GM12878 (cell line): ENCODE results near the gene OLFM2. TPM values are rescaled to one million over a fixed set of nuclear protein-coding genes. Genes with fewer than 3 reads are reported as not detected.

ENCODE experiments used
- BCL3 ChIP-seq: IDR thresholded peaks from 2 replicates; pipeline ENCODE4 v1.6.1; 2011; ENCODE audit warnings: borderline replicate concordance, low read depth, mild to moderate bottlenecking, moderate library complexity, low read length; ENCODE audit not compliant: insufficient read depth, poor library complexity, severe bottlenecking
- CUX1 ChIP-seq: IDR thresholded peaks from 2 replicates; pipeline ENCODE4 v1.6.1; 2012; ENCODE audit warnings: improper control_type of control experiment, low read depth, low read length; ENCODE audit not compliant: insufficient replicate concordance
- EZH2 ChIP-seq: IDR thresholded peaks from 2 replicates; pipeline ENCODE4 v1.6.1; 2012; ENCODE audit warnings: low read depth, mild to moderate bottlenecking, control low read depth, inconsistent platforms, low read length, borderline replicate concordance; ENCODE audit not compliant: control insufficient read depth
- MEF2B ChIP-seq: fragments of 450-650 bp; IDR thresholded peaks from 2 replicates; pipeline ENCODE4 v1.6.1; 2018; ENCODE audit warnings: mild to moderate bottlenecking, moderate library complexity; ENCODE audit not compliant: partially characterized antibody, poor library complexity, severe bottlenecking
- MTA3 ChIP-seq: IDR thresholded peaks from 2 replicates; pipeline ENCODE4 v1.6.1; 2012; ENCODE audit warnings: low read length, inconsistent platforms, borderline replicate concordance
- MXI1 ChIP-seq: fragments of 150-350 bp; IDR thresholded peaks from 2 replicates; pipeline ENCODE4 v1.6.1; 2011; ENCODE audit warnings: low read depth, mild to moderate bottlenecking, inconsistent platforms, low read length, improper control_type of control experiment
- NR2C1 ChIP-seq: fragments of 450-650 bp; IDR thresholded peaks from 2 replicates; pipeline ENCODE4 v1.6.1; 2017; ENCODE audit warnings: antibody characterized with exemption, mild to moderate bottlenecking, moderate library complexity
- NR2F1 ChIP-seq: fragments of 450-650 bp; conservative IDR thresholded peaks from 2 replicates; pipeline ENCODE4 v1.6.1; 2017; ENCODE audit warnings: mild to moderate bottlenecking
- PML ChIP-seq: IDR thresholded peaks from 2 replicates; pipeline ENCODE4 v1.6.1; 2012; ENCODE audit warnings: low read length, inconsistent platforms
- POLR2AphosphoS2 ChIP-seq: IDR thresholded peaks from 2 replicates; pipeline ENCODE4 v1.6.1; 2011; ENCODE audit warnings: low read depth, mild to moderate bottlenecking, low read length, improper control_type of control experiment, moderate library complexity
- POU2F2 ChIP-seq: IDR thresholded peaks from 3 replicates; pipeline ENCODE4 v1.6.1; 2011; ENCODE audit warnings: low read depth, mild to moderate bottlenecking, low read length, borderline replicate concordance
- RB1 ChIP-seq: fragments of 450-650 bp; formaldehyde crosslinking; IDR thresholded peaks from 2 replicates; pipeline ENCODE4 v1.6.1; 2017; ENCODE audit warnings: mild to moderate bottlenecking, borderline replicate concordance
- RELA ChIP-seq: fragments of 450-650 bp; IDR thresholded peaks from 2 replicates; pipeline ENCODE4 v1.8.0; 2014; ENCODE audit warnings: borderline replicate concordance; ENCODE audit not compliant: partially characterized antibody
- SMARCA5 ChIP-seq: fragments of 450-650 bp; IDR thresholded peaks from 2 replicates; pipeline ENCODE4 v1.6.1; 2017; ENCODE audit warnings: mild to moderate bottlenecking
- SMC3 ChIP-seq: IDR thresholded peaks from 2 replicates; pipeline ENCODE4 v1.6.1; 2011; ENCODE audit warnings: low read length, improper control_type of control experiment, borderline replicate concordance
- TCF12 ChIP-seq: IDR thresholded peaks from 2 replicates; pipeline ENCODE4 v1.6.1; 2011; ENCODE audit warnings: low read depth, mild to moderate bottlenecking, low read length
- WRNIP1 ChIP-seq: IDR thresholded peaks from 2 replicates; pipeline ENCODE4 v1.6.1; 2011; ENCODE audit warnings: low read depth, low read length, improper control_type of control experiment, borderline replicate concordance
- ZNF207 ChIP-seq: fragments of 450-650 bp; IDR thresholded peaks from 2 replicates; pipeline ENCODE4 v1.6.1; 2014; ENCODE audit warnings: antibody characterized with exemption, mild to moderate bottlenecking, borderline replicate concordance
- polyA plus RNA-seq, 11 experiments: library from polyadenylated mRNA; depleted of rRNA in 4 of 11; unstranded in 6 of 11; stranded (reverse) in 5 of 11; fragments of >200 nt; fragmentation: Nextera tagmentation in 4 of 11; fragmentation: Illumina TruSeq in 1 of 11; extraction: Ambion mirVana in 4 of 11; extraction: Trizol in 1 of 11; gene quantifications; 1 replicate in 1 of 11; 2 replicates in 10 of 11; pipeline versions ENCODE4 v1.2.1 to v1.2.3, GENCODE V29; 2011 to 2016; ENCODE audit warnings: inconsistent platforms in 2 of 11, missing spikeins in 2 of 11, low read depth in 1 of 11
- total RNA-seq, 4 experiments: library from RNA; depleted of rRNA in 3 of 4; stranded (reverse); fragments of >200 nt in 3 of 4; fragmentation: Illumina TruSeq in 1 of 4; extraction: Trizol in 1 of 4; gene quantifications; 2 replicates each; pipeline versions ENCODE4 v1.2.1 to v1.2.3, GENCODE V29; 2013 to 2021
- TF ChIP-seq, protein P1 (sequence below): fragments of 450-650 bp; formaldehyde crosslinking; IDR thresholded peaks from 2 replicates; pipeline ENCODE4 v1.5.0; 2022; ENCODE audit warnings: mild to moderate bottlenecking, missing genetic modification characterization

OLFM2 gene
- total and polyA plus RNA-seq, 10 of the 15 experiments (the other 5 are each of a cell fraction or from before 2014, with no cell fraction given) = 0.07 to 3.5 (median 0.27) TPM; not detected in 5

DNA sequence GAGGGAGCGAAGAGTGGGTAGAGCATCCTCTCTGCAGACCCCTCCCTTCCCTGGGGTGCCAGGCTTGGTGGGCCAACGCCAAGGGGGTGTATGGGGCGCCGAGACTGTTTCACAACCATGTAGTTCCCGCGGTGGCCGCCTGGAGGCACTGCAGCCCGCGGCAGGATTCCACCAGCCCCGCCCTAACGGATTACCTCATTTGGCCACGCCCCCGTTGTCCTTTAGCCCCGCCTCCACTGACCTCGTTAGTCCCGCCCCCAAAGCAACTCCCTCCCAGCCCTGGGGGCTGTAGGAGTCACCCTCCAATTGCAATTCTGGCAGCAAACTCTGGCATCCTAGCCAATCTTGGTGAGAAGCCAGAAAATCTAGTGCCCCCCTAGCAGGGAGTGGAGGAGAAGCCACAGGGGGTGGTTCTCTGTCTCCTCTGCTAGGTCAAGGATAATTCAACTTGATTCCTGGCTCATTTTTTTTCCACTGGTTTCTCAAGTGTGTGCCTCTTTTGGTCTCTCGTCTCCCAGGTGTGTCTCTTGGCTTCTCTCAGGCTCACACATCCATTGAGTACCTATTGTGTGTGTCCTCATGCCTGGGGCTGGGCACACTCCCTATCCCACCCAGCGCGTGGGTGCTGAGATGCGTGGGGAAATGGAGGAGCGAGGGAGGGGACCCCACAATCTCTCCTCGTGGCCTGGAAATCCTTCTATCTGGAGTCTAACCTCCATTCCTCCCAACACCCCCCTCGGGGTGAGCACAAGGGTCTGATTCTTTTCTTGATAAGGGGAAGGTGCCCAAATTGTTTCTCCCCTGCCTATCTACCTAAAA lies 2.0 kb downstream of the OLFM2 start (continued):
- TF ChIP-seq CUX1 (no peak), MTA3 (no peak), BCL3 (no peak), TCF12 (no peak), MXI1 (0 out of 2 replicates have a peak, but pooled peaks have one; percentile 35), WRNIP1 (no peak), PML (no peak), NR2C1 (0 out of 2 replicates have a peak, but pooled peaks have one; percentile 21), SMARCA5 (peak; percentile 50; the same call in 1 of the 2 replicates), RELA (no peak), POLR2AphosphoS2 (no peak), POU2F2 (0 out of 3 replicates have a peak, but pooled peaks have one; percentile 44), EZH2 (no peak), NR2F1 (peak; percentile 39; the same call in 1 of the 2 replicates), SMC3 (peak; percentile 63; the same call in 1 of the 2 replicates), RB1 (peak; percentile 72; the same call in 1 of the 2 replicates), MEF2B (no peak), ZNF207 (peak; percentile 33; the same call in 1 of the 2 replicates)
- TF ChIP-seq, protein P1, sequence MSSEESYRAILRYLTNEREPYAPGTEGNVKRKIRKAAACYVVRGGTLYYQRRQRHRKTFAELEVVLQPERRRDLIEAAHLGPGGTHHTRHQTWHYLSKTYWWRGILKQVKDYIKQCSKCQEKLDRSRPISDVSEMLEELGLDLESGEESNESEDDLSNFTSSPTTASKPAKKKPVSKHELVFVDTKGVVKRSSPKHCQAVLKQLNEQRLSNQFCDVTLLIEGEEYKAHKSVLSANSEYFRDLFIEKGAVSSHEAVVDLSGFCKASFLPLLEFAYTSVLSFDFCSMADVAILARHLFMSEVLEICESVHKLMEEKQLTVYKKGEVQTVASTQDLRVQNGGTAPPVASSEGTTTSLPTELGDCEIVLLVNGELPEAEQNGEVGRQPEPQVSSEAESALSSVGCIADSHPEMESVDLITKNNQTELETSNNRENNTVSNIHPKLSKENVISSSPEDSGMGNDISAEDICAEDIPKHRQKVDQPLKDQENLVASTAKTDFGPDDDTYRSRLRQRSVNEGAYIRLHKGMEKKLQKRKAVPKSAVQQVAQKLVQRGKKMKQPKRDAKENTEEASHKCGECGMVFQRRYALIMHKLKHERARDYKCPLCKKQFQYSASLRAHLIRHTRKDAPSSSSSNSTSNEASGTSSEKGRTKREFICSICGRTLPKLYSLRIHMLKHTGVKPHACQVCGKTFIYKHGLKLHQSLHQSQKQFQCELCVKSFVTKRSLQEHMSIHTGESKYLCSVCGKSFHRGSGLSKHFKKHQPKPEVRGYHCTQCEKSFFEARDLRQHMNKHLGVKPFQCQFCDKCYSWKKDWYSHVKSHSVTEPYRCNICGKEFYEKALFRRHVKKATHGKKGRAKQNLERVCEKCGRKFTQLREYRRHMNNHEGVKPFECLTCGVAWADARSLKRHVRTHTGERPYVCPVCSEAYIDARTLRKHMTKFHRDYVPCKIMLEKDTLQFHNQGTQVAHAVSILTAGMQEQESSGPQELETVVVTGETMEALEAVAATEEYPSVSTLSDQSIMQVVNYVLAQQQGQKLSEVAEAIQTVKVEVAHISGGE (CRISPR knock-in tag) = no peak
